Nephron progenitor cell (in vitro differentiated cells): Measurements from ENCODE around the gene NUP160.

Source experiments
- DNase-seq: peaks from one replicate; pipeline ENCODE4 v3.0.0; 2021
- H3K27ac Mint-ChIP-seq: 2 replicates; pipeline ENCODE4 v1.8.0; 2021; ENCODE audit warnings: mild to moderate bottlenecking, moderate library complexity, mixed read lengths
- H3K27me3 Mint-ChIP-seq: 2 replicates; pipeline ENCODE4 v1.8.0; 2021; ENCODE audit warnings: mild to moderate bottlenecking, low read depth, mixed read lengths; ENCODE audit not compliant: poor library complexity
- H3K36me3 Mint-ChIP-seq: 2 replicates; pipeline ENCODE4 v1.8.0; 2021; ENCODE audit warnings: low read depth, mixed read lengths
- H3K4me1 Mint-ChIP-seq: 2 replicates; pipeline ENCODE4 v1.8.0; 2021; ENCODE audit warnings: mixed read lengths
- H3K4me3 Mint-ChIP-seq: 2 replicates; pipeline ENCODE4 v1.8.0; 2021; ENCODE audit warnings: mild to moderate bottlenecking, moderate library complexity, mixed read lengths
- H3K9me3 Mint-ChIP-seq: 2 replicates; pipeline ENCODE4 v1.8.0; 2021; ENCODE audit warnings: mild to moderate bottlenecking, moderate library complexity, mixed read lengths
- TF ChIP-seq, protein P1 (sequence below): fragments of 200-600 bp; sonication (generic); IDR thresholded peaks from 2 replicates; pipeline ENCODE4 v1.5.0; 2021; ENCODE audit warnings: antibody characterized with exemption

NUP160 gene

DNA sequence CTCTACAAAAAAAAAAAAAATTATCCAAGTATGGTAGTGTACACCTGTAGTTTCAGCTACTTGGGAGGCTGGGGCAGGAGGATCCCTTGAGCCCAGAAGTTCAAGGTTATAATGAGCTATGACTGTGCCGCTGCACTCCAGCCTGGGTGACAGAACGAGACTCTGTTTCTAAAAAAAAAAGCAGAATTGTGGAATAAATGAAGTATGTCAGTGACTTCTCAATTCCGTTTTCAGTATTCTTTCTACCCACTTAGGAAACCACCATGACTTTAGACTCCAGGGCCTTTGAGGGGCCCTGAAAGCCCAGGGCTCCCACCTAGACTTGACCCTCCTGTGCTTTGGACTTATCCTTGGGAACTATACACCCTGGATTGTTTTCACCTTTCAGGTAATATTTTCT lies 6.5 kb upstream of the NUP160 start:
- no peak overlapping the region for H3K27ac Mint-ChIP-seq
- no peaks in the 10 kb centered on the region for H3K36me3 Mint-ChIP-seq
- no peak overlapping the region for H3K4me3 Mint-ChIP-seq
- TF ChIP-seq, protein P1, sequence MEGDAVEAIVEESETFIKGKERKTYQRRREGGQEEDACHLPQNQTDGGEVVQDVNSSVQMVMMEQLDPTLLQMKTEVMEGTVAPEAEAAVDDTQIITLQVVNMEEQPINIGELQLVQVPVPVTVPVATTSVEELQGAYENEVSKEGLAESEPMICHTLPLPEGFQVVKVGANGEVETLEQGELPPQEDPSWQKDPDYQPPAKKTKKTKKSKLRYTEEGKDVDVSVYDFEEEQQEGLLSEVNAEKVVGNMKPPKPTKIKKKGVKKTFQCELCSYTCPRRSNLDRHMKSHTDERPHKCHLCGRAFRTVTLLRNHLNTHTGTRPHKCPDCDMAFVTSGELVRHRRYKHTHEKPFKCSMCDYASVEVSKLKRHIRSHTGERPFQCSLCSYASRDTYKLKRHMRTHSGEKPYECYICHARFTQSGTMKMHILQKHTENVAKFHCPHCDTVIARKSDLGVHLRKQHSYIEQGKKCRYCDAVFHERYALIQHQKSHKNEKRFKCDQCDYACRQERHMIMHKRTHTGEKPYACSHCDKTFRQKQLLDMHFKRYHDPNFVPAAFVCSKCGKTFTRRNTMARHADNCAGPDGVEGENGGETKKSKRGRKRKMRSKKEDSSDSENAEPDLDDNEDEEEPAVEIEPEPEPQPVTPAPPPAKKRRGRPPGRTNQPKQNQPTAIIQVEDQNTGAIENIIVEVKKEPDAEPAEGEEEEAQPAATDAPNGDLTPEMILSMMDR: no peak
- DNase-seq: no peak
- no peaks in the 10 kb centered on the region for H3K9me3 Mint-ChIP-seq
- peaks cover 10% of the 10 kb centered on the region for H3K27me3 Mint-ChIP-seq
- H3K4me1 Mint-ChIP-seq: peaks cover 11% of the 10 kb centered on the region

DNA sequence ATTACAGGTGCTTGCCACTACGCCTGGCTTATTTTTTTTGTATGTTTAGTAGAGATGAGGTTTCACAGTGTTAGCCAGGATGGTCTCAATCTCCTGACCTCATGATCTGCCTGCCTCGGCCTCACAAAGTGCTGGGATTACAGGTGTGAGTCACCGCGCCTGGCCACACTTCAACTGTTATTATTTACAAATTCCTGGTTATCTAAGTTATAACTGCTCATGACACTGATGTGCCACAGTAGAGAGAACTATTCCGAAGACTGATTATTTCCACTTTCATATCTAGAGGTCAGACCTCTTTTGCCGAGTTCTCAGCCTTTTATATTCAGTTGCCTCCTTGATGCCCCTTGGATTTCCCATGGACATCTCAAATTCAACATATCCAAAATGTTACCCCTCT lies 3.9 kb upstream of the NUP160 start:
- Mint-ChIP-seq H3K9me3 (no peaks in the 10 kb centered on the region), H3K4me1 (peaks cover 17% of the 10 kb centered on the region), H3K27ac (no peak overlapping the region), H3K4me3 (no peak overlapping the region), H3K36me3 (peaks cover 3% of the 10 kb centered on the region), H3K27me3 (peaks cover 11% of the 10 kb centered on the region)
- TF ChIP-seq, protein P1: no peak
- no peak for DNase-seq

DNA sequence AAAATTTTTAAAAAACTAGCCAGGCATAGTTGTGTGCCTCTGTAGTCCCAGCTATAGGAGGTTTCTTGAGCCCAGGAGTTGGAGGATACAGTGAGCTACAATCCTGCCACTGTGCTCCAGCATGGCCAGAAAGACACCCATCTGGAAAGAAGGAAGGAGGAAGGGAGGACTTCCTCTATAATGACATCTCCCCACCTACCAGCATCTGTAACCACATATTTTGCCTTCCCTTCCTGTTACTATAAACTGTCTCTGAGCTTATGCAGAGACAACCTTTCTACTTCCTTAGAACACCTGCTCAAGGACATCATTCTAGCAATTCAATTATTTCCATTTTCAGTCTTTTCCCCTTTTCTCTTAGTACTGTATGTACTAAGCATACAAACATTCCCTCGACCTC lies 2.2 kb upstream of the NUP160 start:
- peaks cover 11% of the 10 kb centered on the region for H3K27me3 Mint-ChIP-seq
- peak overlapping the region; percentile 56 for H3K4me3 Mint-ChIP-seq
- peak overlapping the region; percentile 0 for H3K27ac Mint-ChIP-seq
- peaks cover 31% of the 10 kb centered on the region for H3K4me1 Mint-ChIP-seq
- TF ChIP-seq, protein P1: no peak
- DNase-seq: no peak
- peaks cover 18% of the 10 kb centered on the region for H3K36me3 Mint-ChIP-seq
- H3K9me3 Mint-ChIP-seq: no peaks in the 10 kb centered on the region

DNA sequence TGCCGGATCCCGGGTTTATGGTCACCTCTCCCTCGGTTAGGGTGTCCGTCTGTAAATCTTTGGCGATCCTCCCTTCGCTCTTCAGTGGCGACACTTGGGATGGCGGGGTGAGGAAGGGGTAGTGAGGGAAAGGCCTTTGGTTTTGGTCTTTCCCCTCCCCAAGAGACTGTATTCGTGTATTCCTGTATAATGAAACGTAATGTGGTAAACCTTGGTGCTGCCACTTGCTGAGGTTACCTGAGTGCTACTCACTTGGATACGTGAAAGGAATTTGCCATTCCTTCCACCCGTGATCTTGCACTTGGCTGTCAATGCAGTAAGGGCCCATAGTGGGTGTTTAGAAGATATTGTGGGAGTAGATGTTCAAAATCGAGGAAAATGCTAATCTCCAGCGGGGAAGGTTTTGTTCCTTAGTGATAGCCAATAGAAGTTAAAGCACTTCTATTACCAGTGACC lies 578 bp upstream of the NUP160 start:
- no peak for DNase-seq
- peaks cover 20% of the 10 kb centered on the region for H3K36me3 Mint-ChIP-seq
- H3K27me3 Mint-ChIP-seq: peaks cover 11% of the 10 kb centered on the region
- no peaks in the 10 kb centered on the region for H3K9me3 Mint-ChIP-seq
- peak overlapping the region; percentile 99 for H3K4me3 Mint-ChIP-seq
- peaks cover 33% of the 10 kb centered on the region for H3K4me1 Mint-ChIP-seq
- TF ChIP-seq, protein P1: no peak
- peak overlapping the region; percentile 99 for H3K27ac Mint-ChIP-seq

DNA sequence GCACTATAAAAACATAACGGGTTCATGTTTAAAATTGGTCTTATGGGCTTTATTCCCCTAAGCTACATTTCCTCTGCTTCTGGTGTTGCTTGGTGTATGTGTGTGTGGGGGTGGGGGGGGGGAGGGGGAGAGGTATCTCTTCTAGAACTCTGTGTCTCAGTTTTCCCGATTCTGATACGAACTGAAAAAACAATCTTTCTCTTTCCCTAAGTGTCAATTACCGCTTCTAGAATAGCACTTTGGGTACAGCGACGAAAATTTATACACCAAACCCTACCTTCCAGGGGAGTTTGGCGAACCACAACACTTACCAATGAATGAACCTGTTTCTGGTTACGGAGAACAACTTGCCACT lies 636 bp downstream of the NUP160 start:
- H3K9me3 Mint-ChIP-seq: no peaks in the 10 kb centered on the region
- H3K4me1 Mint-ChIP-seq: peaks cover 33% of the 10 kb centered on the region
- peak overlapping the region; percentile 99 for H3K27ac Mint-ChIP-seq
- H3K27me3 Mint-ChIP-seq: peaks cover 11% of the 10 kb centered on the region
- no peak for DNase-seq
- H3K36me3 Mint-ChIP-seq: peaks cover 20% of the 10 kb centered on the region
- TF ChIP-seq, protein P1: no peak
- H3K4me3 Mint-ChIP-seq: peak overlapping the region; percentile 99

DNA sequence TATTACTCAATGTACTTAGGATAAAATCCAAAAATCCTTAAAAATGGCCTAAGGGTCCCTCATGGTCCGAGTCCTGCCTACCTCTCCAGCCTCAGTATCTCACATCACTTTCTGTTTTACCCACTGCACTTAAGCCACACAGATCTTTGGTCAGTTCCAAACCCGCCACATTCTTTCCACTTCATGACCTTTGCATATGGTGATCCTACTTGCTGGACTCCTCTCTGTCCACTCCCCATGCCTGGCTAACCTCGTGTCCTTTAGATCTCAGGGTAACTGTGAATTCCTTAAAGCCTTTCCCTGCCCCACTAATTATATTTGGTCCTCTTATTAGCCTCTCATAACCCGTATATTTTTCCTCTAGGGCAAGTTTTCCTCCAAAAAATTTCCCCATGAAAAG lies 1.2 kb downstream of the NUP160 start:
- Mint-ChIP-seq H3K27me3 (peaks cover 11% of the 10 kb centered on the region), H3K4me1 (peaks cover 33% of the 10 kb centered on the region), H3K27ac (peak overlapping the region; percentile 58), H3K4me3 (peak overlapping the region; percentile 99), H3K36me3 (peaks cover 20% of the 10 kb centered on the region), H3K9me3 (no peaks in the 10 kb centered on the region)
- TF ChIP-seq, protein P1: no peak
- no peak for DNase-seq
